H1 (cell line): Measurements from ENCODE around the gene CERS5. TPM values are rescaled to one million over a fixed set of nuclear protein-coding genes. Genes with fewer than 3 reads are reported as not detected.

ENCODE experiments used
- CTCF ChIA-PET: fragments of 300-600 bp; sonication (Branson Sonifier 250); formaldehyde crosslinking; loops from one replicate; lab custom pipeline; 2021; ENCODE audit not compliant: partially characterized antibody; lab: Charles Lee
- POLR2A ChIA-PET: fragments of 300-600 bp; sonication (Branson Sonifier 250); formaldehyde crosslinking; loops from one replicate; lab custom pipeline; 2021; ENCODE audit warnings: inconsistent platforms; ENCODE audit not compliant: partially characterized antibody; lab: Charles Lee
- DNase-seq, 2 experiments: peaks; one replicate each; pipeline versions ENCODE4 v3.0.0 to v3.0.0-alpha.2; 2010 to 2022; ENCODE audit warnings: low spot score in 2 of 2, low read depth in 1 of 2, mixed read lengths in 1 of 2
- FAIRE-seq: peaks from 2 replicates; lab custom pipeline; 2011; peaks lifted over from hg19 to GRCh38; lab: Jason Lieb, UNC
- H2AFZ ChIP-seq: 2 replicates; pipeline ENCODE4 v1.8.1; 2012; ENCODE audit warnings: low read length, inconsistent platforms
- H2AK5ac ChIP-seq: 2 replicates; pipeline ENCODE4 v1.6.1; 2013; ENCODE audit warnings: low read depth, low read length
- H2BK120ac ChIP-seq: replicated peaks from 2 replicates; pipeline ENCODE3; 2013; ENCODE audit warnings: low read depth, low read length, inconsistent platforms
- H2BK12ac ChIP-seq: 2 replicates; pipeline ENCODE4 v1.6.1; 2013; ENCODE audit warnings: low read depth, low read length
- H2BK15ac ChIP-seq: 2 replicates; pipeline ENCODE4 v1.6.1; 2013; ENCODE audit warnings: low read length
- H2BK20ac ChIP-seq: 2 replicates; pipeline ENCODE4 v1.6.1; 2013; ENCODE audit warnings: low read length
- H2BK5ac ChIP-seq: 2 replicates; pipeline ENCODE4 v1.6.1; 2013; ENCODE audit warnings: low read depth, low read length
- H3K14ac ChIP-seq: 2 replicates; pipeline ENCODE4 v1.6.1; 2013; ENCODE audit warnings: inconsistent platforms; ENCODE audit not compliant: insufficient read length
- H3K18ac ChIP-seq: 2 replicates; pipeline ENCODE4 v1.6.1; 2013; ENCODE audit warnings: low read length; ENCODE audit errors: extremely low read depth
- H3K23ac ChIP-seq: 2 replicates; pipeline ENCODE4 v1.6.1; 2013; ENCODE audit warnings: inconsistent platforms; ENCODE audit not compliant: insufficient read length
- H3K23me2 ChIP-seq: 2 replicates; pipeline ENCODE4 v1.6.1; 2013; ENCODE audit warnings: low read depth, low read length
- H3K27ac ChIP-seq: 2 replicates; pipeline ENCODE4 v1.6.1; 2011; ENCODE audit warnings: low read depth, low read length, inconsistent platforms
- H3K27me3 ChIP-seq, 4 experiments: replicated peaks in 1 of 4; 1 replicate in 1 of 4; 2 replicates in 3 of 4; pipeline versions ENCODE4 v1.6.1 to v1.8.1; 2011 to 2013; ENCODE audit warnings: low read length in 3 of 4, mild to moderate bottlenecking in 3 of 4, inconsistent platforms in 2 of 4, mixed read lengths in 2 of 4, moderate library complexity in 1 of 4; ENCODE audit not compliant: control insufficient read depth in 3 of 4, insufficient read depth in 3 of 4; ENCODE audit errors: extremely low read depth in 1 of 4
- H3K36me3 ChIP-seq, 4 experiments: 2 replicates each; pipeline versions ENCODE4 v1.6.1 to v1.8.1; 2011 to 2013; ENCODE audit warnings: mild to moderate bottlenecking in 4 of 4, low read length in 3 of 4, moderate library complexity in 2 of 4, control low read depth in 1 of 4, inconsistent platforms in 1 of 4; ENCODE audit not compliant: insufficient read depth in 4 of 4, control insufficient read depth in 2 of 4
- H3K4ac ChIP-seq: replicated peaks from 2 replicates; pipeline ENCODE3; 2013; ENCODE audit warnings: low read length, low read depth, mixed read lengths, inconsistent platforms; ENCODE audit not compliant: insufficient read length
- H3K4me1 ChIP-seq, 4 experiments: replicated peaks in 1 of 4; 1 replicate in 1 of 4; 2 replicates in 3 of 4; pipeline versions ENCODE4 v1.6.1 to v1.8.1; 2011 to 2013; ENCODE audit warnings: low read length in 3 of 4, inconsistent platforms in 2 of 4, mixed read lengths in 1 of 4; ENCODE audit not compliant: insufficient read depth in 4 of 4, control insufficient read depth in 3 of 4
- H3K4me2 ChIP-seq, 2 experiments: 2 replicates each; pipeline versions ENCODE4 v1.6.1 to v1.8.1; 2011 to 2013; ENCODE audit warnings: low read depth in 2 of 2, low read length in 2 of 2, control low read depth in 1 of 2, inconsistent platforms in 1 of 2, mild to moderate bottlenecking in 1 of 2; ENCODE audit not compliant: insufficient read depth in 1 of 2
- H3K4me3 ChIP-seq, 4 experiments: fragments of 200-600, 300-600 bp in 1 of 4; sonication (generic), shearing (Covaris generic), sonication (Bioruptor Twin) in 1 of 4; 2 replicates each; pipeline versions ENCODE4 v1.5.1 to v1.8.1; 2011 to 2016; ENCODE audit warnings: low read length in 4 of 4, low read depth in 3 of 4, control low read depth in 2 of 4, inconsistent platforms in 2 of 4, mild to moderate bottlenecking in 2 of 4, mixed read lengths in 1 of 4, moderate library complexity in 1 of 4; ENCODE audit not compliant: insufficient read depth in 2 of 4; ENCODE audit errors: extremely low read depth in 1 of 4
- H3K56ac ChIP-seq: replicated peaks from 2 replicates; pipeline ENCODE3; 2013; ENCODE audit warnings: low read depth, mild to moderate bottlenecking, mixed read lengths, low read length, inconsistent platforms; ENCODE audit not compliant: insufficient read length
- H3K79me1 ChIP-seq: 2 replicates; pipeline ENCODE4 v1.6.1; 2013; ENCODE audit warnings: low read depth, low read length, control low read depth
- H3K79me2 ChIP-seq, 2 experiments: 2 replicates each; pipeline versions ENCODE4 v1.6.1 to v1.8.1; 2012 to 2013; ENCODE audit warnings: low read length in 2 of 2, mild to moderate bottlenecking in 2 of 2, inconsistent platforms in 1 of 2; ENCODE audit not compliant: insufficient read depth in 2 of 2, control insufficient read depth in 1 of 2
- H3K9ac ChIP-seq, 4 experiments: replicated peaks in 1 of 4; 1 replicate in 1 of 4; 2 replicates in 3 of 4; pipeline versions ENCODE4 v1.6.1 to v1.8.1; 2011 to 2013; ENCODE audit warnings: low read depth in 3 of 4, low read length in 3 of 4, control low read depth in 2 of 4, mild to moderate bottlenecking in 2 of 4, moderate library complexity in 2 of 4, inconsistent platforms in 1 of 4; ENCODE audit errors: extremely low read depth in 1 of 4
- H3K9me3 ChIP-seq, 2 experiments: 2 replicates each; pipeline versions ENCODE4 v1.6.1 to v1.8.1; 2012 to 2013; ENCODE audit warnings: mild to moderate bottlenecking in 2 of 2, moderate library complexity in 2 of 2, control low read depth in 1 of 2, inconsistent platforms in 1 of 2, low read depth in 1 of 2, low read length in 1 of 2, mixed read lengths in 1 of 2; ENCODE audit not compliant: insufficient read depth in 2 of 2
- H4K20me1 ChIP-seq, 2 experiments: replicated peaks in 1 of 2; 2 replicates each; pipeline versions ENCODE3 to v1.8.1; 2011 to 2013; ENCODE audit warnings: inconsistent platforms in 2 of 2, low read length in 2 of 2, mild to moderate bottlenecking in 1 of 2; ENCODE audit not compliant: insufficient read depth in 2 of 2, control insufficient read depth in 1 of 2
- H4K5ac ChIP-seq: 2 replicates; pipeline ENCODE4 v1.6.1; 2013; ENCODE audit warnings: low read length, low read depth, mixed read lengths, inconsistent platforms; ENCODE audit not compliant: insufficient read length
- H4K8ac ChIP-seq: 2 replicates; pipeline ENCODE4 v1.8.0; 2013; ENCODE audit warnings: mild to moderate bottlenecking, moderate library complexity, low read length, inconsistent platforms; ENCODE audit not compliant: insufficient read depth; ENCODE audit errors: extremely low read depth
- H4K91ac ChIP-seq: replicated peaks from 2 replicates; pipeline ENCODE3; 2013; ENCODE audit warnings: low read length, mixed read lengths, inconsistent platforms; ENCODE audit not compliant: insufficient read length
- KDM1A ChIP-seq: fragments of 200-600, 300-600 bp; sonication (generic); IDR thresholded peaks from 2 replicates; pipeline ENCODE4 v1.7.1; 2016; ENCODE audit warnings: mild to moderate bottlenecking, low read length, borderline replicate concordance
- RFX5 ChIP-seq: IDR thresholded peaks from 2 replicates; pipeline ENCODE4 v1.6.1; 2011; ENCODE audit warnings: low read depth, low read length, improper control_type of control experiment, borderline replicate concordance
- SAP30 ChIP-seq: fragments of 300-600 bp; sonication (generic); IDR thresholded peaks from 2 replicates; pipeline ENCODE4 v1.7.1; 2012; ENCODE audit warnings: low read length, moderate library complexity, mild to moderate bottlenecking, inconsistent platforms; ENCODE audit not compliant: insufficient read depth, insufficient replicate concordance
- SP2 ChIP-seq: IDR thresholded peaks from 2 replicates; pipeline ENCODE4 v1.6.1; 2012; ENCODE audit warnings: mild to moderate bottlenecking, low read length, inconsistent platforms
- ZNF274 ChIP-seq: IDR thresholded peaks from 2 replicates; pipeline ENCODE4 v1.7.0; 2012; ENCODE audit warnings: low read length, borderline replicate concordance; ENCODE audit errors: extremely low read depth
- WGBS, 2 experiments: shearing (Covaris generic) in 1 of 2; methylation state at CpG; one replicate each; pipeline versions ENCODE4 v1.1.6 to v1.1.7; 2013 to 2015; ENCODE audit warnings: low lambda C conversion rate in 2 of 2, mixed read lengths in 2 of 2, inconsistent platforms in 1 of 2, low coverage in 1 of 2, missing lambda C conversion rate in 1 of 2; ENCODE audit not compliant: insufficient replicate concordance in 2 of 2, insufficient coverage in 1 of 2, insufficient read length in 1 of 2; ENCODE audit errors: extremely low coverage in 1 of 2, missing lambda C conversion rate in 1 of 2; 5-methylcytosine and 5-hydroxymethylcytosine counted together
- polyA plus RNA-seq, 7 experiments: library from polyadenylated mRNA; depleted of rRNA in 3 of 7; stranded (reverse) in 5 of 7; unstranded in 2 of 7; fragments of >200 nt in 5 of 7; fragments of 200-250 nt in 2 of 7; gene quantifications; 1 replicate in 5 of 7; 2 replicates in 1 of 7; 4 replicates in 1 of 7; pipeline versions ENCODE4 v1.2.1 to v1.2.3, GENCODE V29; 2011 to 2013; ENCODE audit warnings: missing spikeins in 2 of 7, mixed read lengths in 2 of 7
- total RNA-seq: library from RNA; stranded (reverse); fragmentation: NEBNext Ultra II Directional; extraction: Animal tissue kit (Norgen Biotek cat#: 25700); gene quantifications from 2 replicates; pipeline ENCODE4 v1.2.1, GENCODE V29; 2021
- TF ChIP-seq, protein P1 (sequence below): IDR thresholded peaks from 2 replicates; pipeline ENCODE4 v1.6.1; 2012; ENCODE audit warnings: inconsistent platforms

The CERS5 gene
- total and polyA plus RNA-seq, 2 of the 8 experiments (the other 6 are each of a cell fraction or from before 2014, with no cell fraction given), result 69.2 to 119 TPM

DNA sequence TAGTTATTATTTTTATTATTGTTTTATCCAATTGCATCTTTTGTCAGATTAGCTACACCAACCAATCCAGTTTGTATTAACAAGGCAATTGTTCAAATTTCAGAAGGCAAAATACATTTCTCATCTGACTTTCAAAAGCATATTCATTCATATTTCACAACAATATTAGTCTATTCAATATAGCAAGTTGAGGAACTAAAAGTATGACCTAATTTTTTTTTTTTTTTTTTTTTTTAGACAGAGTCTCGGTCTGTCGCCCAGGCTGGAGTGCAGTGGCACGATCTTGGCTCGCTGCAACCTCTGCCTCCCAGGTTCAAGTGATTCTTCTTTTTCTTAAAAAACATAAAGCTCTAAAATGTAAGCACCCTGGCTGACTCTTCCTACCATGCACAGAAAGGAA is 37.9 kb downstream of the CERS5 start:
- TF ChIP-seq, protein P1, sequence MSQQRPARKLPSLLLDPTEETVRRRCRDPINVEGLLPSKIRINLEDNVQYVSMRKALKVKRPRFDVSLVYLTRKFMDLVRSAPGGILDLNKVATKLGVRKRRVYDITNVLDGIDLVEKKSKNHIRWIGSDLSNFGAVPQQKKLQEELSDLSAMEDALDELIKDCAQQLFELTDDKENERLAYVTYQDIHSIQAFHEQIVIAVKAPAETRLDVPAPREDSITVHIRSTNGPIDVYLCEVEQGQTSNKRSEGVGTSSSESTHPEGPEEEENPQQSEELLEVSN, result no peak
- TF ChIP-seq RFX5, result no peak
- TF ChIP-seq KDM1A, result no peak
- no peak for TF ChIP-seq ZNF274
- TF ChIP-seq SP2, result no peak
- TF ChIP-seq SAP30, result no peak
- H3K36me3 ChIP-seq, result peaks cover 16 to 48% (median 31%) of the 10 kb centered on the region in 4 experiments; a peak in 7 of 8 replicates
- H4K91ac ChIP-seq, result no peak overlapping the region
- H3K4ac ChIP-seq, result no peak overlapping the region
- no peak overlapping the region for H2BK15ac ChIP-seq
- no peaks in the 10 kb centered on the region for H3K27me3 ChIP-seq
- H3K27ac ChIP-seq, result no peak overlapping the region
- ChIA-PET CTCF (interaction anchor here (0.6 to 4.2 kb wide), 8 partner anchors 14 to 185 kb away, joined by 3 to 38 read pairs (median 6); partner anchors contain the start of gene COX14), POLR2A (interaction anchor here (0.5 to 4.2 kb wide), 11 partner anchors 9 to 1415 kb away, joined by 3 to 19 read pairs (median 4); partner anchors contain the start of genes CERS5, COX14 and GPD1)
- H3K9ac ChIP-seq, result no peak overlapping the region
- H3K4me2 ChIP-seq, result no peak overlapping the region
- H4K5ac ChIP-seq, result no peak overlapping the region
- H3K4me1 ChIP-seq, result no peaks in the 10 kb centered on the region
- no peak overlapping the region for H2BK120ac ChIP-seq
- no peaks in the 10 kb centered on the region for H3K23me2 ChIP-seq
- H2AK5ac ChIP-seq, result no peak overlapping the region
- WGBS, 2 experiments, result 83% methylated on average over 3 of the region's 4 CpGs; no CpG with 5 or more reads in 1 of the 2 experiments
- no peak overlapping the region for H2AFZ ChIP-seq
- H3K18ac ChIP-seq, result no peak overlapping the region
- FAIRE-seq (no peak), DNase-seq (no peak)
- H2BK5ac ChIP-seq, result no peak overlapping the region
- H4K8ac ChIP-seq, result no peak overlapping the region
- H3K79me1 ChIP-seq, result no peaks in the 10 kb centered on the region
- H3K79me2 ChIP-seq, result no peaks in the 10 kb centered on the region
- no peak overlapping the region for H2BK20ac ChIP-seq
- no peak overlapping the region for H3K14ac ChIP-seq
- no peak overlapping the region for H2BK12ac ChIP-seq
- no peak overlapping the region for H3K4me3 ChIP-seq
- H3K9me3 ChIP-seq, result no peaks in the 10 kb centered on the region
- peaks cover 0 to 3% of the 10 kb centered on the region in 2 experiments for H4K20me1 ChIP-seq
- H3K56ac ChIP-seq, result no peak overlapping the region
- H3K23ac ChIP-seq, result no peak overlapping the region
